IPS-11a (cell line): ENCODE measurements around the gene VWC2.

Experiments used
- H3K4me3 ChIP-seq: one replicate; pipeline ENCODE4 v1.5.1; 2013; ENCODE audit warnings: low read depth, low read length, control low read depth

VWC2 gene

GRCh38 chr7:49781996-49782395 is 8.6 kb downstream of the VWC2 start:
- H3K4me3 ChIP-seq = no peak overlapping the region

- no peak overlapping the region for H3K4me3 ChIP-seq
These were observed 10.0 kb downstream of the VWC2 start for GRCh38 chr7:49783446-49783845.

- no peak overlapping the region for H3K4me3 ChIP-seq
These were observed 14.5 kb downstream of the VWC2 start for GRCh38 chr7:49787980-49788379.

GRCh38 chr7:49788455-49789059 is 15.1 kb downstream of the VWC2 start:
- peak overlapping the region; percentile 2 for H3K4me3 ChIP-seq

DNA sequence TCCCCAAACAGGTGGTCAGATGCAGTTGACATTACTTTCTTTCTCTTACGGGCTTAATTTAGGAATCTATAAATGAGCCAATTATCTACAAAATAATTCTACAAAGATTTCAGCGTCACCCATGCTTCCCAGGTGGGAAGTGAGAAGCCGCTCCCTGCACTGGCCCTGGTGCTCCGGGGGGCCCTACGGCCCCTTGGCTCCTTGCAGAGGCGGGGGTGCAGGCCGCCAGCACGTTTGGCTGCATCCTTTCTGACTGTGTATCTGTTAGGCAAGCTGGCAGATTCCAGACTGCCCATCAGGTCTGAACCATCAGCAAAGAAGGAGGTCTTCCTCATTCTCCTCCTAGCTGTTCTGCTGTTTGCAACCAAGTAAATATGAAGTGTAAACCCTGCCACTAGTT is 16.3 kb downstream of the VWC2 start:
- H3K4me3 ChIP-seq = no peak overlapping the region

GRCh38 chr7:49790209-49790608 is 16.8 kb downstream of the VWC2 start:
- no peak overlapping the region for H3K4me3 ChIP-seq

DNA sequence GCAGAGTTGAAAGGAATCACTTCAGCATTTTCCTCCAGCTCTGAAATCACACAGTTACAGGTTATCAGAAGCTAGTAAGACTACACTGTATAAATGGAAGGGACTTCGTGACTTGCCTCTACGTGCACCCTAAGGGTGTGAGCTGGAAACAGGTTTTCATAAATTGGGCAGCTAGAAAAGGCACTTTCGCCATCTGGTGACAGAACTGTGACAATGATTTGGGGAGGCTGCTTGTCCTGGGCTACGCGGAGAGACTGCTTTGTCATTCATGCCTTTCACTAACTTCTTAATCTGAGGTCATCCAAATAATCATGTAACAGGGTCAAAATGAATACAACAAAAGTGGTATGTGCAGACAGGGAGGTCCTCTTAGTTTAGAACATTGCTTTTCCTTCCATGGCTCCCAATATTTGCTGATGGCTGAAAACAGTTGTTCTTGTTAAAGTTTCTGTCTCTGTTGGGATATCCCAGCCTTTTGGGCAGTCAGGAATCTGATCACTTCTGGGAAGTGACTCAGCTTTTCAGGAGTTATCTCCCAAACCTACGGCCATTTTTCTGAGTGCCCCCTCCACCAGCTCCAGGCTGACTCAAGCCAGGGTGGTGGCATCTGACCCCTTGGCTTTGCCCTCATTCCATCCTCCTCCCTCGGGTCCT is 17.8 kb downstream of the VWC2 start:
- H3K4me3 ChIP-seq = no peak overlapping the region

DNA sequence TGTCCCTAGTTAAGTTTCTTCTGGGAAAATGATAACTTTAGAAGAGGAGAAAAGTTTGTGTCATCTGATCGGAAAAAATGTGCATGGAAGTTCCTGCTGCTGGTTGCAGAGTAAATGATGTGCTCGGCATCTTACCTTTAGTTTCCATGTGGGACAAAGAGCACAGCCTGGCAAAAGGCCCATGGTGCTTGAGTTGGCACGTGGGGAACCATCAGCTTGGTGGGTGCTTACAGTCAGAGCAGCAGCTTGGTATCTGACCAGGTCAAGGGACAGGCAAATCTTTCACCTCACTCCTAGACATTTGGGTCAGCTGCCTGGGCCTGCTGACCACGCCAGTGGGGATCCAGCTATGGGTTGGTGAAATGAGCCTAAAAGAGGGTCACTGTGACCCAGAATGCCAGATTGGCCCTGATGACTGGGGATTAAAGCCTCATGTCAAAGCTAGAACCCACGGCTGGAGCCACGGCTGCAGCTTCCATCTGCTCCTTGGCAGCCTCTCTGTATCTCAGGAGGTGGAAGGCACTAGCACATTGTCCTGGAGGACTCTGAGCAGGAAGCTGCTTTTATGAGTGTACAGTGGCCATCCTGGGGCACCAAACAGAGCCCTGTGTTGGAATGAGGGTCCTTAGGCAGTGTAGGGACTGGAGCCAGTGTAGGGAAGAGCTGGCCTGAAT is 24.7 kb downstream of the VWC2 start:
- no peak overlapping the region for H3K4me3 ChIP-seq

DNA sequence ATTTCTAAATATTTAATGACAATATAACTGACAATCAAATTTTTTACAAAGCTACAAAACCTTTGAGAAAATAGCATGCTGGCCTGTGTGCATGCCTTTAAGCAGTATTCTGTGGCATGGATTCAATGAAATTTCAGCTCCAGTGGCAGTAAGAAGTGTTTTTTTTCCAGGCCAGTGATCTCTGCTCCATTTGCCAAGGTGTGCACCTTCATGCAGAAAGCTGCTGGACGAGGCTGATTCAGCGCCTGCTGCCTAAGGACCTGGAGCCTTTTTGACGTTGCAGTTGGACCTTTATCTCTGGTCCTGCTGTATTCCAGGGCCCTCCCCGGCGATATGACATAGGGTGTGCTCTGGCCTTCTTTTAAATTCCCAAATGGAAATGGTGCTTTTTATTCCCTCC is 26.6 kb downstream of the VWC2 start:
- no peak overlapping the region for H3K4me3 ChIP-seq

GRCh38 chr7:49802600-49802999 is 29.2 kb downstream of the VWC2 start:
- no peak overlapping the region for H3K4me3 ChIP-seq

DNA sequence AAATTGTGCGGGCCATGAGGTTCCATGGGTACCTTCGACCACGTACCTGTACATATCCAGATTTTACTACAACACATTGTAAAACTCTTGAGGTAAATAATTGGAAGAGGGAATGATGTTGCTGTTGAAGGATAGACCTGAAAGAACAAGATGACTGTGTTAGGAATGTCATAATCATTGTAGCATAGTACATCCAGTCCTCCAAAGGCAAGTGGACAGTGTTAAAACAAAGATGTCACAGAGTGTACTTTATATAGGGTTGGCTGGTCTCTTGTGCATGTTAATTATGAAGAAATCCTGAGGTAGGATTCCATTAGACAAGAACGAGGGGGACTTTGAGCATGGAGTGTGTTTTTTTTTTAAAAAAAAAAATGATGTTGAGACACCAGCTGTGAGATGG is 30.4 kb downstream of the VWC2 start:
- H3K4me3 ChIP-seq = no peak overlapping the region

DNA sequence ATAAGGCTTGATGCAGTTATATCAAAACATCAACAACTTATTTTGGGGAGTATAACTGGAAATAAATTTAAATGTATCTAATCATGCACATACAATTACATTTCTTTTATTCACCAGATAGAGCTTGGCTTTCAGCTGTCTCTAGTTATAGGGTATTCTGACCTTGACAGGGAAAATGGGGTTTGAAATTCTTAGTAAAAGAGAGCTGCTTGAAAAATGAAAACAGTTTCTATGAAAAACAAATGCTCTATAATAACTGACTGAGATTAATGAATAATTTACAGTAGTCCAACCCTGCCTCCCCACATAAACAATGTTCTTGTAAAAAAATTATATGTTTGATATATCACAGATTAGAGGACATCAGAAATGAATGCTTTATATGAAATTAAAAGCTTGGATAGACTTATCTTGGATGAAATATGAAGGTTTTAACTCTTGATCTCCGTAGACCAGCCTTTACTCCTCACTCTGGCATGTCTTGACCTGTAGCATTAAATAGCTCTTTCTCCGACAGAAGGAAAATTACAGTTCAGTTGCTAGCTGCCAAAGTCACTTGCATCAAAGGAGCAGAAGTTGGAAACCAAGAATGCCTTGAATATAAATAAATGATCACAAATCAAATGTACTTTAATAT is 32.1 kb downstream of the VWC2 start:
- no peak overlapping the region for H3K4me3 ChIP-seq

- no peak overlapping the region for H3K4me3 ChIP-seq
These were observed 39.1 kb downstream of the VWC2 start for GRCh38 chr7:49812534-49812933.

- H3K4me3 ChIP-seq = no peak overlapping the region
These were observed 43.8 kb downstream of the VWC2 start for GRCh38 chr7:49817279-49817678.

- no peak overlapping the region for H3K4me3 ChIP-seq
These were observed 47.7 kb downstream of the VWC2 start for GRCh38 chr7:49821181-49821580.

DNA sequence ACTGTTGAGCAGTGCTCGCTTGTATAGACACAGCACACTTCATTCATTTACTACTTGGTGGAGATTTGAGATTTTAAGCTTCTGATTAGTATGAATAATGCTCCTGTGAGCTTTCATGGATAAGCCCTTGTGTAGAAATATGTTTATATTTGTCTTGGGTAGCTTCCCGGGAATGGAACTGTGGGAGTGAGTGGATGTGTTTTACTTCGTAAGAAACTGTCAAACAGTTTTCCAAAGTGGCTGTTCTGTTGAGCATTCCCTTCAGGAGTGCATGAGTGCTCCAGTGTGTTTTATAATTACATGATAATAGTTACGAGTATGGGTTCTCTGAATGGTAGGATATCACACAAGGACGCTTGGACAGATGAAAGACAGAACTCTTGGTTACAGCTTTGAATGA is 49.4 kb downstream of the VWC2 start:
- H3K4me3 ChIP-seq = no peak overlapping the region

DNA sequence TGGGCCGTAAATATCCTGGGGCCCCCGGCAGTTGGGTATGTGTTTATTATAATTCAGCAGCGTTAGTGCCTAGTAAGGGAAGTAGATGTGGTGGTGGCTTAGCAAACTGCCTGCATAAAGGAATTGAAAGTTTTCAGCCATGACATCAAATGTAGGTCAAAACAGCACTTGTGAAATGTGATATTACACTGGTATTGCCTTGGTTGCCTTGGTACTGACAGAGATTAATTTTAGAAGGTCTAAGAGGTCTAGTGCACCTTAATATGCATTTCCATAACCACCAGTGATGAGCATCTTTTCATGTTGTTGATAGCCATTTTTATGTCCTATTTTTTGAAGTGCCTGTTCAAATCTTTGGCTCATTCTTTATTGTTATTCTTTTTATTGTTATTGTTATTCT is 50.1 kb downstream of the VWC2 start:
- no peak overlapping the region for H3K4me3 ChIP-seq

GRCh38 chr7:49839863-49840645 is 66.6 kb downstream of the VWC2 start:
- no peak overlapping the region for H3K4me3 ChIP-seq

DNA sequence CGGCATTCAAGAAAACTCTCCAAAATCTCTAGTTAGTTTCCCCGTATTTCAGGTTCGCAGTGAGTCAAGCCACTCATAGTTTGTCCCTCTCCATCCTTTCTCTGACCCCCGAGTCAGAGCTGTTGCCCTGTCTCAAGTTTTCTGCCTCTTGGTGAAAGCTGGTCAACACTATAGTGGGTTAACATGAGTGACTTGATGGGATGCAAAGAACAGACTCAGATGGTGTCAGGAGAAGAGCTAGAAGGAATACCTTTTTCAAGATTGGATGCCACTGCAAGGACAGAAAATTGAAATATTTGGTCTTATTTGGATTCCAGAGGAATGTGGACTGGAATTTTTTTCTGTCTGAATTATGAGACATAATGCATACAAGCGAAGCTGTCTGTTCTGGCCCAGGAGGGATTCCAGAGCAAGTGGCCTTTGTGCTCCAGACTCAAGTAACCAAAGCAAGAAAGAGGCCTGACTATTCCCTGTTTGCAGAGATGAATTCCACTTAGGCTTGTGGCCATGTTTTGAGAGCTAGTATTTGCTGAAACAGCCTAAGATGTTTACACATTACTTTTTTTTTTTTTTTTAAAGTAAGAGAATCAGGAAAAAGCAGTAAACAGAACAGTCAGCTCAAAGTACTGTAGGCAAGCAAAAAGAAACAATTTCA is 67.4 kb downstream of the VWC2 start:
- H3K4me3 ChIP-seq = no peak overlapping the region

DNA sequence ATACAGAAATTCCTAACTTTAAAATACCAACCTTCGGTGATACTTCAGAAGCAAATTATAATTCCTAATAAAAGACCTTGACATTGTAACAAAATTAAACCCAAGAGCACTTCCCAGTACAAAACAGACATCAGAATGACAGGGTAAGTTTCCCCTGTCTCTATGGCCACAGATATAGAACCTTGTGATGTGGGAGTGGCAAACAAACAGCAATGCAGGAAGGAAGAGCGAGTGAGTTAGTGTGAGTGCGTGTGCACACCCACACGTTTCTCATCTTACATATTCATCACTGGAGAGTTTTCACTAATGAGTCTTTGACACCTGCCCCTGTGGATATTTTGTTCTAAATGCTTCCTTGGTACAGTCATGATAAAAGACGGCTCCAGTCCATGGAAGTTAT is 72.2 kb downstream of the VWC2 start:
- no peak overlapping the region for H3K4me3 ChIP-seq
